MM.1S (cell line): Measurements from ENCODE around the gene KCNMA1.

ENCODE experiments used
- DNase-seq: peaks from one replicate; pipeline ENCODE4 v3.0.0-alpha.2; 2015
- H2AFZ ChIP-seq: fragments of 300-600 bp; sonication (generic); 2 replicates; pipeline ENCODE4 v1.6.0; 2016; ENCODE audit warnings: antibody characterized with exemption, low read length
- H3F3A ChIP-seq: fragments of 300-600 bp; sonication (generic); 2 replicates; pipeline ENCODE4 v1.6.1; 2016; ENCODE audit warnings: mild to moderate bottlenecking, antibody characterized with exemption, low read length, moderate library complexity, mixed read lengths; ENCODE audit not compliant: insufficient read depth
- H3K27ac ChIP-seq: fragments of 300-600 bp; sonication (generic); 2 replicates; pipeline ENCODE4 v1.5.1; 2016; ENCODE audit warnings: mild to moderate bottlenecking, low read length
- H3K27me3 ChIP-seq: fragments of 300-600 bp; sonication (generic); replicated peaks from 2 replicates; pipeline ENCODE4 v1.6.0; 2016; ENCODE audit warnings: low read length; ENCODE audit not compliant: insufficient read depth
- H3K36me3 ChIP-seq: fragments of 300-600 bp; sonication (generic); replicated peaks from 2 replicates; pipeline ENCODE4 v1.6.1; 2016; ENCODE audit warnings: mild to moderate bottlenecking, low read length, mixed read lengths; ENCODE audit not compliant: insufficient read depth
- H3K4me1 ChIP-seq: fragments of 300-600 bp; sonication (generic); 2 replicates; pipeline ENCODE4 v1.6.1; 2016; ENCODE audit warnings: low read length, mixed read lengths
- H3K4me2 ChIP-seq: fragments of 300-600 bp; sonication (generic); 2 replicates; pipeline ENCODE4 v1.6.0; 2016; ENCODE audit warnings: low read depth, low read length
- H3K4me3 ChIP-seq: fragments of 300-600 bp; sonication (generic); 2 replicates; pipeline ENCODE4 v1.5.1; 2016; ENCODE audit warnings: low read length, mixed read lengths
- H3K79me2 ChIP-seq: fragments of 300-600 bp; sonication (generic); 2 replicates; pipeline ENCODE4 v1.6.1; 2016; ENCODE audit warnings: mixed run types, low read length, mixed read lengths
- H3K9ac ChIP-seq: fragments of 300-600 bp; sonication (generic); 2 replicates; pipeline ENCODE4 v1.6.1; 2016; ENCODE audit warnings: low read length, mixed read lengths
- H3K9me2 ChIP-seq: fragments of 300-600 bp; sonication (generic); replicated peaks from 2 replicates; pipeline ENCODE4 v1.6.1; 2016; ENCODE audit warnings: mild to moderate bottlenecking, low read length, mixed read lengths; ENCODE audit not compliant: insufficient read depth
- H3K9me3 ChIP-seq: fragments of 300-600 bp; sonication (generic); replicated peaks from 2 replicates; pipeline ENCODE4 v1.6.1; 2016; ENCODE audit warnings: mild to moderate bottlenecking, low read length, mixed read lengths; ENCODE audit not compliant: insufficient read depth
- H4K20me1 ChIP-seq: fragments of 300-600 bp; sonication (generic); 2 replicates; pipeline ENCODE4 v1.6.1; 2016; ENCODE audit warnings: mild to moderate bottlenecking, low read length, moderate library complexity, mixed read lengths; ENCODE audit not compliant: insufficient read depth
- CTCF ChIP-seq: fragments of 300-600 bp; sonication (generic); IDR thresholded peaks from 2 replicates; pipeline ENCODE4 v1.5.1; 2016; ENCODE audit warnings: antibody characterized with exemption, low read length, mixed read lengths
- EZH2 ChIP-seq: fragments of 300-600 bp; sonication (generic); optimal IDR thresholded peaks from 2 replicates; pipeline ENCODE3; 2017; ENCODE audit warnings: low read depth, mild to moderate bottlenecking, antibody characterized with exemption, low read length, mixed read lengths
- EZH2phosphoT487 ChIP-seq: fragments of 300-600 bp; sonication (generic); IDR thresholded peaks from 2 replicates; pipeline ENCODE4 v1.6.1; 2018; ENCODE audit warnings: antibody characterized with exemption, low read length

KCNMA1 gene

GRCh38 chr10:77490534-77491314 is 146.9 kb downstream of the KCNMA1 start:
- no peak overlapping the region for H3K4me3 ChIP-seq
- no peak for DNase-seq
- H3K9me3 ChIP-seq = no peaks in the 10 kb centered on the region
- H3F3A ChIP-seq = no peaks in the 10 kb centered on the region
- no peaks in the 10 kb centered on the region for H3K79me2 ChIP-seq
- H3K9ac ChIP-seq = no peak overlapping the region
- H4K20me1 ChIP-seq = no peaks in the 10 kb centered on the region
- H2AFZ ChIP-seq = no peak overlapping the region
- H3K36me3 ChIP-seq = no peaks in the 10 kb centered on the region
- no peaks in the 10 kb centered on the region for H3K27me3 ChIP-seq
- no peak overlapping the region for H3K27ac ChIP-seq
- no peaks in the 10 kb centered on the region for H3K9me2 ChIP-seq
- no peak for TF ChIP-seq CTCF
- no peaks in the 10 kb centered on the region for H3K4me1 ChIP-seq
- H3K4me2 ChIP-seq = no peak overlapping the region

GRCh38 chr10:77486517-77486916 is 151.1 kb downstream of the KCNMA1 start:
- Histone ChIP-seq H3K4me1 (no peaks in the 10 kb centered on the region), H4K20me1 (no peaks in the 10 kb centered on the region), H3K36me3 (no peaks in the 10 kb centered on the region), H3K79me2 (no peaks in the 10 kb centered on the region), H3K9ac (no peak overlapping the region), H2AFZ (no peak overlapping the region), H3K9me3 (no peaks in the 10 kb centered on the region), H3F3A (no peaks in the 10 kb centered on the region), H3K9me2 (no peaks in the 10 kb centered on the region), H3K27ac (no peak overlapping the region), H3K27me3 (no peaks in the 10 kb centered on the region), H3K4me3 (no peak overlapping the region), H3K4me2 (no peak overlapping the region)
- DNase-seq = no peak
- no peak for TF ChIP-seq EZH2phosphoT487
- TF ChIP-seq EZH2 = no peak
- no peak for TF ChIP-seq CTCF

- TF ChIP-seq EZH2 = no peak
- no peak for TF ChIP-seq CTCF
- no peak for TF ChIP-seq EZH2phosphoT487
- Histone ChIP-seq H3K9ac (no peak overlapping the region), H3F3A (no peaks in the 10 kb centered on the region), H3K9me3 (no peaks in the 10 kb centered on the region), H4K20me1 (no peaks in the 10 kb centered on the region), H3K79me2 (no peaks in the 10 kb centered on the region), H3K4me1 (no peaks in the 10 kb centered on the region), H3K36me3 (no peaks in the 10 kb centered on the region), H3K4me3 (no peak overlapping the region), H3K9me2 (no peaks in the 10 kb centered on the region), H3K27me3 (no peaks in the 10 kb centered on the region), H2AFZ (no peak overlapping the region), H3K4me2 (no peak overlapping the region), H3K27ac (no peak overlapping the region)
- no peak for DNase-seq
Measured at GRCh38 chr10:77485847-77486246, 151.8 kb downstream of the KCNMA1 start.
